ENCODE results near the gene SRC.

SRC gene

GRCh38 chr20:37328149-37328945, 17.6 kb upstream of the SRC start:
- no peak for DNase-seq (ENCODE audit: low read depth in 1 of 2, low spot score in 1 of 2)
- no peak overlapping the region for H3K4me3 ChIP-seq (replicated peaks; ENCODE audit: insufficient read depth, low read length)
- no peak for TF ChIP-seq GABPA (IDR thresholded peaks at IDR 0.05; ENCODE audit: low read depth)
- no peak for TF ChIP-seq REST (IDR thresholded peaks at IDR 0.05; ENCODE audit: insufficient replicate concordance, low read depth)
- TF ChIP-seq CTCF (IDR thresholded peaks at IDR 0.05; ENCODE audit: insufficient read depth, low read length): no peak
- TF ChIP-seq SPI1 (IDR thresholded peaks at IDR 0.05; ENCODE audit: borderline replicate concordance, low read depth): no peak
- TF ChIP-seq POLR2AphosphoS5 (IDR thresholded peaks at IDR 0.05; ENCODE audit: low read depth): no peak
- H3K27me3 ChIP-seq (ENCODE audit: insufficient read depth, poor library complexity, severe bottlenecking): no peaks in the 10 kb centered on the region
- no peak overlapping the region for H3K27ac ChIP-seq (replicated peaks)

- TF ChIP-seq REST (IDR thresholded peaks at IDR 0.05; ENCODE audit: insufficient replicate concordance, low read depth) (no peak), CTCF (IDR thresholded peaks at IDR 0.05; ENCODE audit: insufficient read depth, low read length) (no peak), GABPA (IDR thresholded peaks at IDR 0.05; ENCODE audit: low read depth) (no peak), POLR2AphosphoS5 (IDR thresholded peaks at IDR 0.05; ENCODE audit: low read depth) (no peak), SPI1 (IDR thresholded peaks at IDR 0.05; ENCODE audit: borderline replicate concordance, low read depth) (no peak)
Observed at GRCh38 chr20:37329481-37330165, 16.3 kb upstream of the SRC start.

GRCh38 chr20:37330316-37330715, 15.6 kb upstream of the SRC start:
- DNase-seq (ENCODE audit: low read depth in 1 of 2, low spot score in 1 of 2): no peak
- TF ChIP-seq SPI1 (IDR thresholded peaks at IDR 0.05; ENCODE audit: borderline replicate concordance, low read depth) (no peak), REST (IDR thresholded peaks at IDR 0.05; ENCODE audit: insufficient replicate concordance, low read depth) (no peak), POLR2AphosphoS5 (IDR thresholded peaks at IDR 0.05; ENCODE audit: low read depth) (no peak), CTCF (IDR thresholded peaks at IDR 0.05; ENCODE audit: insufficient read depth, low read length) (no peak)

More at GRCh38 chr20:37329481-37330165, 16.3 kb upstream of the SRC start:
- Histone ChIP-seq H3K27me3 (ENCODE audit: insufficient read depth, poor library complexity, severe bottlenecking) (no peaks in the 10 kb centered on the region), H3K4me3 (replicated peaks; ENCODE audit: insufficient read depth, low read length) (no peak overlapping the region), H3K27ac (replicated peaks) (no peak overlapping the region)
- no peak for DNase-seq (ENCODE audit: low read depth in 1 of 2, low spot score in 1 of 2)

More at GRCh38 chr20:37330316-37330715, 15.6 kb upstream of the SRC start:
- Histone ChIP-seq H3K27me3 (ENCODE audit: insufficient read depth, poor library complexity, severe bottlenecking) (no peaks in the 10 kb centered on the region), H3K4me3 (replicated peaks; ENCODE audit: insufficient read depth, low read length) (no peak overlapping the region), H3K27ac (replicated peaks) (no peak overlapping the region)

Measured in HL-60 (cell line).